SK-N-DZ (cell line): ENCODE measurements around the gene LRIG1.

Experiments
- DNase-seq: peaks from one replicate; pipeline ENCODE4 v3.0.0-alpha.2; 2015; ENCODE audit warnings: low spot score

Gene LRIG1

DNA sequence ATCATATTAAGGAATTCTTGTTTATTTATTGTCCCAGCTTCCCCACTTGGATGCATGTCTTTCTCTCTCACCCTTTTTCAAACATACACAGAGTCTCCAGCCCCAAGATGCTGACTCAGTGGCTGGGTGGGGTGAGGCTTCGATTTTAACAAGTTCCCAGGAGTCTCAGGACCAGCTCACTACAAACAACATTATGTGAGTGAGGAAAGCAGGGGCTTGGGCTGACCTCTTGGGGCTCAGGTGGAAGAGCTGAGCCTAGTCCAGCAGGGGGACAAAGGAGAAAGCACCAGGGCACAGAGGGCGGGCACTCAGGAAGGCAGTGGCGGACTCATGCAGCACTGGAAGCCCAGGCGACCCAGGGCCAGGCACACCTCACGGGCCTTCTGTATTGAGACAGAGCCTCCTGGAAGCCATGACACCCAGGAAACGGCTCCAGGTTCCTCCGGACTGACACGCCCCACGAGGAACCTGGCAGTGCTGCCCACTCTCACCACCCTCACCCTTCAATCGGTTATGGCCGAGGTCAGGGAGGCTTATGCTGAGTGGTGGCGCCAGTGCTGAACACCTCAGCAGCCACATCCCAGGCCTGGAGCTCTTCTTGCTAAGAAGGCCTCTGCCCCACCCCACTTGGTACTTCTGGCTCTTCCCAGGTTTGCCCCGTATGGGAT, 97.4 kb downstream of the LRIG1 start:
- DNase-seq, result no peak

DNA sequence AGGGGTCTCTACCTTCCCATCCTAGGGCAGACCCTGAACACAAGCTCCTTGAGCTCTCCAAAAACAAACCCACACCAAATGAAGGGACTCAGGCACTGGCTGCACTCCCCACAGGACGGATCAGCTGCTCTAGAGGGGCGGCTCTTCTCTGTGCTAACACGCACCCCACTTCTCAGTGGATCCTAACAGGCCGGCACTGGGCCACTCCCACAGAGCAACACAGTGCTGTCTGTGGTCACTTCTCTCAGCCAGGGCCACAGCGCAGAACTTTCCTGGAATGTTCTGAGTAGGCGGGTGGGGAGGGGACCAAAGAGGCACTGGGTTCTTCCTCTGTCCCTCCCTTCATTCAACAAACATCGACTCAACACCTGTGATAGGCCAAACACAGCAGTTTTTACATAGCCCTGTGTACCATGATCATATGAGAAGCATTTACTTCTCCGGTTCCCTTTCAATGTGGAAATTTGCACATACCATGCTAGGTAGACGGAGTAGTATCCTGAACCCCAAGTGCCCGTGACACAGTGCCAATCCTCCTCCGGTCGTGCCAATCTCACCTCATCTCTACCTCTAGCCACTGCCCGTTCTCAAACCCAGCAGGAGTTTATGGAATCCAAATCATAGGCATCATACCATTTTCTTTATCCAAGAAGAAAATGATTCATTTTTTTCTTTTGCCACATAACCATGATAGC, 98.1 kb downstream of the LRIG1 start:
- no peak for DNase-seq

DNA sequence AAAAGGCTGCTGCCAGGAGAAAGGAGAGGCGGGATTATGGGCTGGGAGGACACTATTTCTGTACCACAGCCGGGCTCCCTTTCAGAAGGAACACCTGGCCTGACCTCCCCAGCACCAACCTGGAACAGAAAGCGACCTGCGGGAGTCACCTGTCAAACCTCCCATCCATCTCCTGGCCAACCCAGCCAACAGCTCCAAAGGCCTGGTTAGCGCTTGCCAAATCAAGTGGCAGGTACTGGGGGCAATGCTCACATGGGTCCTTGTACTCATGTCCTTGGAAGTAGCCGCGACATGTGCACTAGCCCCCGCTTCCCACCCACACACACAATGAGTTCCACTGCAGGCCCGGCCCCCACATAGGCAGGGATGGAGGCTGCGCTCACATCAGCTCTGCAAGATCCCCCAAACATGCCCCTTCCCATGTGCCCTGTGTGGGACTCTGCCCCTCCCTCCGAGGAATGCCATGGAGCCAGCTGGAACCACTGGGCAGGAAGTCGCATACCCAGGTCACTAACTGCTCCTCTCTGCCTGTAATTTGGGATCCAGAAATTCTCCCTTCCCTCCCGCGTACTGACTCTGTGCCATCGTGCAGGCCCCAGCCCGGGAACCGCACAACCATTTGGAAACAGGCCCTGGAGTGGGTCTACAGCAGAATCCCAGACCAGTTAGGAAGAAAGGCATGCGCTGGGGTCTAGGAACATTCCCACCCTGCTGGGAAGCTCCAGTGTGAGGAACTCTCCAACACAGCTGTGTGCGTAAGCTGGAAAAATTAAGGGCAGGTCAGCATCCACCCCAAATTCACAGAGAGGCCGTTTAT, 98.9 kb downstream of the LRIG1 start:
- DNase-seq, result no peak

DNA sequence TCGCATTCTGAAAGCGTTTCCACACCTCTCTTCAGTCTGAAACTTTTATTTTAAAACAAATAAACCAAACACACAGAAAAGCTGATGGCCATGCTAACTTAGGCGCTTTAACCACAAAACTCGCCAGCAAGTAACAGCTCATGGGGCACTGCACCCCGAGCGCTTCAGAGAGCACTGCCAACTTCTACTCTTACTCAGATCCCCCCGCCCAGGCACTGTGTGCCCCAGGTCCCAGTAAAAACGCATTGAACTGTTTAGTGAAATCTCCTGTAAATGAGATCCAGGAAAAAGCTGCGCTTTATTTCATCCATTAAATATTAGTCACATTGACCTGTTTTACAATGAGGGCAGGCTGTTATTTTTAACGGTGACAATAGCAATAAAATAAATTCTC, 99.7 kb downstream of the LRIG1 start:
- no peak for DNase-seq

DNA sequence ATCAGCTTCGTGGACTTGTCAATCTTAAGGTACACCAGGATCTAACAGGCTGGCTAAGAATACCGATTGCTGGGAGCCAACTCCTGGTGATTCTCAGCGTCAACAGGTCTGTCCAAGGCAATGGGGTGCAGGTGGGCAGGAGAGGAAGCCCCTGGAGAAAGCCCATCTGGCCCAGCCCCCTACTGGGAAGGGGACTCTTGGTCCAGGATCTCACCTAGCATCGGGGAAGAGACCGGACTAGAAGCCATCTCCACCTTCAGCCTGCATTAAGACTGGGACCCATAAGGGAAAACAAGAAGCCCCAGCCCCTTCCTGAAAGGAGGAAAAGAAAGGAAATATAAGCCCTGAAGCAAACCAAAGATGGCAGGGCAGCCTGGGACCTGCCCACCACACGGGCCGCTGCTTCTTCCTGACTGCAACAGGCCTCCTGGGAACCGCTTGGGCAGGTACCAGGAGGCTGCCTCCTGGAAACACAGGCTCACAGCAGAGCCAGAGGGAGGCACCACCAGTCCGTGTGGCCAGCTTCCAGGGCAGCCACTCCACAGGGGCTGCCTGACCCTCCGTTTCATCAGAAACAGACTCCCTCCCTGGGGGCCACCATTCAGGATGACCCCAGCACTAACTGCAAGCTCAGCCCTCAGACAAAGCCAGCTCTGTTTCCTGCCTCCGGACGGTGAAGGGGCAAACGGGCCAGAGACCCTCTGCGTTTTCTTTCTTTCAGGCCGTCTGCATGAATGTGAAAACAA, 100.2 kb downstream of the LRIG1 start:
- DNase-seq, result no peak

- DNase-seq, result no peak
Measured at GRCh38 chr3:66399529-66400232, 101.1 kb downstream of the LRIG1 start.

GRCh38 chr3:66398228-66399025, 102.4 kb downstream of the LRIG1 start:
- no peak for DNase-seq

GRCh38 chr3:66397745-66398144, 103.1 kb downstream of the LRIG1 start:
- DNase-seq, result no peak

DNA sequence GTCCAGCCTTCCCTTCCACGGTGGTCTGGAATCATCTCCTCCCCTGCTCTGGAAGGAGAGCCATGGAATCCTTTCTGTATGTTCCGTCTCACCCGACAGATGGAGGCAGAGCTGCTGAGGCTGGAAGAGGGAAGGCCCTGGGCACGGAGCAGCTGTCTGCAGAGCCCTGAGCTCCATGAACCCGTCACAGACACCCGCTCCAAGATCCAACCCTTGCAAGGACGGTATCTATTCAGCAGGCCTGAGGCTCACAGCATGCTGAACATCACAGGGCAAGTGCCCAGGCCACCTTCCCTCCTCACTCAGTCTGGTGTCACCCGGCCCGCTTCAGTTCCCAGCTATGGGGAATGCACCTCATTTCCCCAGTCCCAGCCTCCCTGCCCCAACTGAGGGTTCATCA, 103.9 kb downstream of the LRIG1 start:
- no peak for DNase-seq

DNA sequence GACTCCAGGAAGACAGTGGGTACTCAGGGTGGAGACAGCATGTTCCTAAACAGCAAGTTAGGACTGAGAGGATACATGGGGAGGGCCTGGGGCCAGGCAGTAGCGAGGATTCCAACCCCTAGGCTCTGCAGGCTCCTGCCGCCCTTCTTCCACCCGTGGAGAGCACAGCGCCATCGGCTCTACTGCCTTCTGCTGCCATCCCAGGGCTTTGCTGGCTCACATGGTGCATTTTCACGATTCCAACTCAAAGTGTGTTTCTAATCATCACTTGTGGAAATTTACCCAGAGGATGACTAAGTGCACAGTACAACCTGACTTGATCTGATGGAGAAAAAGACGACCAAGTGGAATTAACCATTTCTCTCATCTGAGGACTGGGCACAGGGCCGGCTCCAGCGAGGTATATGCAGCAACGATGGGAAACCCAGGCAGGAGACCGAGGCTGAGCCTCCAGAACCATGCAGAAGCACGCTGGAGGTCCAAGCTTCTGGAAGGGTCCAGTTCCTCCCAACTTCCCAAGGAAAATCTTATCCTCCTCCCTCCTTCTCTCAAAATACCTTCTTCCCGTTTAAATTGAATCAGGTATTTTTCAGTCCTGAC, 104.6 kb downstream of the LRIG1 start:
- no peak for DNase-seq

GRCh38 chr3:66395635-66396034, 105.2 kb downstream of the LRIG1 start:
- no peak for DNase-seq

GRCh38 chr3:66394753-66395249, 106.0 kb downstream of the LRIG1 start:
- DNase-seq, result no peak

- DNase-seq, result no peak
Measured at GRCh38 chr3:66394019-66394752, 106.6 kb downstream of the LRIG1 start.

- DNase-seq, result no peak
Measured at GRCh38 chr3:66393333-66394005, 107.4 kb downstream of the LRIG1 start.

- no peak for DNase-seq
Measured at GRCh38 chr3:66392966-66393332, 107.9 kb downstream of the LRIG1 start.

GRCh38 chr3:66392512-66392911, 108.3 kb downstream of the LRIG1 start:
- DNase-seq, result no peak

GRCh38 chr3:66390013-66390412, 110.8 kb downstream of the LRIG1 start:
- no peak for DNase-seq

GRCh38 chr3:66386925-66387650, 113.7 kb downstream of the LRIG1 start:
- DNase-seq, result no peak
